CD4-positive, alpha-beta T cell (primary cell): ENCODE measurements around the gene PTPRN2. TPM values are rescaled to one million over a fixed set of nuclear protein-coding genes. Genes with fewer than 3 reads are reported as not detected.
A peak's percentile ranks its signal among the peaks of the same experiment; 100 is the strongest.

Source experiments
- ATAC-seq: fragments of 200-7000 bp; cut with Tn5 transposase; one replicate; pipeline ENCODE4 v1.10.0; 2022; ENCODE audit warnings: mild to moderate bottlenecking; ENCODE audit not compliant: poor library complexity
- CTCF ChIA-PET: fragments of 350-600 bp; sonication (Branson Sonifier 250); formaldehyde crosslinking; loops from one replicate; lab custom pipeline; 2021; ENCODE audit warnings: antibody characterized with exemption, inconsistent platforms; lab: Charles Lee
- POLR2A ChIA-PET: fragments of 350-600 bp; sonication (Branson Sonifier 250); formaldehyde crosslinking; loops from one replicate; lab custom pipeline; 2021; ENCODE audit warnings: antibody characterized with exemption, inconsistent platforms; lab: Charles Lee
- DNase-seq, 14 experiments: peaks; one replicate each; pipeline ENCODE4 v3.0.0-alpha.2; 2013 to 2020; ENCODE audit warnings: mixed read lengths in 2 of 14
- H3K27ac ChIP-seq, 2 donors: one replicate each; pipeline versions ENCODE4 v1.5.1 to v1.7.0; 2013; ENCODE audit warnings: low read length in 2 of 2, low read depth in 1 of 2, mild to moderate bottlenecking in 1 of 2
- H3K27me3 ChIP-seq, 2 experiments: 1 replicate in 1 of 2; 2 replicates in 1 of 2; pipeline versions ENCODE4 v1.6.1 to v1.7.0; 2013; ENCODE audit warnings: low read length in 2 of 2, control low read depth in 1 of 2, mild to moderate bottlenecking in 1 of 2, moderate library complexity in 1 of 2; ENCODE audit not compliant: insufficient read depth in 2 of 2, control insufficient read depth in 1 of 2
- H3K36me3 ChIP-seq: one replicate; pipeline ENCODE4 v1.6.1; 2013; ENCODE audit warnings: low read length, control low read depth; ENCODE audit not compliant: insufficient read depth
- H3K4me1 ChIP-seq: one replicate; pipeline ENCODE4 v1.6.1; 2013; ENCODE audit warnings: low read length, control low read depth; ENCODE audit not compliant: insufficient read depth
- H3K4me3 ChIP-seq: one replicate; pipeline ENCODE4 v1.5.1; 2013; ENCODE audit warnings: mild to moderate bottlenecking, low read length, moderate library complexity
- H3K9me3 ChIP-seq, 2 experiments: 1 replicate in 1 of 2; 2 replicates in 1 of 2; pipeline versions ENCODE4 v1.6.1 to v1.7.0; 2013; ENCODE audit warnings: low read length in 2 of 2, mild to moderate bottlenecking in 2 of 2, control low read depth in 1 of 2, moderate library complexity in 1 of 2; ENCODE audit not compliant: control insufficient read depth in 1 of 2, insufficient read depth in 1 of 2
- H3K27ac Mint-ChIP-seq: one replicate; pipeline ENCODE4 v1.8.0; 2020; ENCODE audit warnings: mixed read lengths
- H3K27me3 Mint-ChIP-seq: one replicate; pipeline ENCODE4 v1.8.0; 2021; ENCODE audit warnings: mixed read lengths
- H3K36me3 Mint-ChIP-seq: one replicate; pipeline ENCODE4 v1.8.0; 2021; ENCODE audit warnings: low read depth, mixed read lengths
- H3K4me1 Mint-ChIP-seq: one replicate; pipeline ENCODE4 v1.8.0; 2021; ENCODE audit warnings: low read depth, mixed read lengths
- H3K4me3 Mint-ChIP-seq: one replicate; pipeline ENCODE4 v1.8.0; 2020; ENCODE audit warnings: mild to moderate bottlenecking, mixed read lengths
- H3K9me3 Mint-ChIP-seq: one replicate; pipeline ENCODE4 v1.8.0; 2020; ENCODE audit warnings: mixed read lengths
- CTCF ChIP-seq: fragments of 200-600 bp; IDR thresholded peaks from one replicate; pipeline ENCODE4 v1.8.0; 2022; ENCODE audit warnings: antibody characterized with exemption, mild to moderate bottlenecking
- intact Hi-C, 2 experiments: fragments of 100-400 bp; cut with DNase I in 1 of 2; cut with micrococcal nuclease in 1 of 2; formaldehyde crosslinking; loops; one replicate each; pipeline versions ENCODE4 v1.15.1 to v1.9.0; 2023 to 2025; cut with DNase I, micrococcal nuclease
- total RNA-seq, 174 experiments: library from RNA in 2 of 174; stranded (reverse) in 2 of 174; gene quantifications; one replicate each; pipeline ENCODE4 v1.2.3 and lab custom pipeline; 2021 to 2026

PTPRN2 gene
- total RNA-seq, 2 experiments from 2014 or later = 0.34 to 0.44 TPM

- Mint-ChIP-seq H3K4me3 (peak overlapping the region; percentile 52), H3K36me3 (no peaks in the 10 kb centered on the region), H3K27ac (no peak overlapping the region), H3K9me3 (peaks cover 2% of the 10 kb centered on the region), H3K4me1 (peaks cover 17% of the 10 kb centered on the region), H3K27me3 (peaks cover 46% of the 10 kb centered on the region)
- intact Hi-C loops = no loop called here
- ChIA-PET CTCF (no interaction called here), POLR2A (no interaction called here)
- peaks cover 0 to 23% of the 10 kb centered on the region in 2 experiments for H3K9me3 ChIP-seq
- no peak overlapping the region for H3K4me3 ChIP-seq
- no peak for DNase-seq
- H3K4me1 ChIP-seq = peaks cover 31% of the 10 kb centered on the region
- no peak overlapping the region for H3K27ac ChIP-seq
- H3K36me3 ChIP-seq = no peaks in the 10 kb centered on the region
- ATAC-seq = no peak
- peaks cover 32 to 49% of the 10 kb centered on the region in 2 experiments for H3K27me3 ChIP-seq
- no peak for TF ChIP-seq CTCF
These were observed 893.3 kb downstream of the PTPRN2 start for GRCh38 chr7:157694376-157694665.

- Mint-ChIP-seq H3K27ac (no peak overlapping the region), H3K4me3 (peak overlapping the region; percentile 52), H3K27me3 (peaks cover 42% of the 10 kb centered on the region), H3K4me1 (peaks cover 17% of the 10 kb centered on the region), H3K36me3 (no peaks in the 10 kb centered on the region), H3K9me3 (peaks cover 2% of the 10 kb centered on the region)
- ChIA-PET CTCF (no interaction called here), POLR2A (interaction anchor here (0.8 kb wide), 1 partner anchor 67 kb away, joined by 3 read pairs; no protein-coding TSS in a partner anchor)
- Histone ChIP-seq H3K36me3 (no peaks in the 10 kb centered on the region), H3K4me1 (peaks cover 37% of the 10 kb centered on the region), H3K27me3 (peaks cover 36 to 54% of the 10 kb centered on the region in 2 experiments), H3K9me3 (peaks cover 0 to 23% of the 10 kb centered on the region in 2 experiments), H3K4me3 (no peak overlapping the region), H3K27ac (no peak overlapping the region)
- TF ChIP-seq CTCF = no peak
- no peak for DNase-seq
- ATAC-seq = no peak
- intact Hi-C loops = no loop called here
These were observed 893.9 kb downstream of the PTPRN2 start for GRCh38 chr7:157693521-157694375.

- Histone ChIP-seq H3K36me3 (no peaks in the 10 kb centered on the region), H3K4me3 (no peak overlapping the region), H3K27ac (no peak overlapping the region), H3K4me1 (peaks cover 43% of the 10 kb centered on the region), H3K27me3 (peaks cover 42 to 57% of the 10 kb centered on the region in 2 experiments), H3K9me3 (peaks cover 0 to 29% of the 10 kb centered on the region in 2 experiments)
- Mint-ChIP-seq H3K27me3 (peaks cover 46% of the 10 kb centered on the region), H3K27ac (no peak overlapping the region), H3K36me3 (no peaks in the 10 kb centered on the region), H3K4me1 (peaks cover 21% of the 10 kb centered on the region), H3K9me3 (peaks cover 2% of the 10 kb centered on the region), H3K4me3 (no peak overlapping the region)
- TF ChIP-seq CTCF = no peak
- ChIA-PET CTCF (no interaction called here), POLR2A (no interaction called here)
- ATAC-seq (no peak), DNase-seq (no peak)
- intact Hi-C loops = no loop called here
These were observed 894.5 kb downstream of the PTPRN2 start for GRCh38 chr7:157693071-157693520.
